ENCODE data around the gene AP3S1. TPM values are rescaled to one million over a fixed set of nuclear protein-coding genes. Genes with fewer than 3 reads are reported as not detected.
A peak's percentile ranks its signal among the peaks of the same experiment; 100 is the strongest.

The AP3S1 gene
- total and polyA plus RNA-seq, 12 donors: 38.7 to 127 (median 72.9) TPM

DNA sequence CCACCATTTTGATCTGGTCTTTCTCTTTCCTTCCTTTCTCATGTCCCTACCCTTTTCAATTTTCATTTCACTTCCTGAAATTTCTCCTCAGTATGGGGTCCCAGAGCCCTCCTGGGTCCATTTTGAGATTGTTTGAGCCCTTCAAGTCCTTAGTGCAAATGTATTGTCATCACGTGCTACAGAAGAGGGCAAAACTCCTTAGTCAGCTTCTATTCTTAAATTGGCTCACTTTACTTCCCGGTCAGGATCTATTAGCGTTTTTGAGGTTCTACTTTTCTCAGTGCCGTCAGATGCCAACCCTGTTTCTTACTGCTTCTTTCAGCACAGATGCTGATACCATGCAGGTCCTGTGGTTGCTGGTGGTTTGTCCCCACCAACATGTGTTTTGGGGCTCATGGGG is 6.3 kb upstream of the AP3S1 start:
- TF ChIP-seq, protein P1, sequence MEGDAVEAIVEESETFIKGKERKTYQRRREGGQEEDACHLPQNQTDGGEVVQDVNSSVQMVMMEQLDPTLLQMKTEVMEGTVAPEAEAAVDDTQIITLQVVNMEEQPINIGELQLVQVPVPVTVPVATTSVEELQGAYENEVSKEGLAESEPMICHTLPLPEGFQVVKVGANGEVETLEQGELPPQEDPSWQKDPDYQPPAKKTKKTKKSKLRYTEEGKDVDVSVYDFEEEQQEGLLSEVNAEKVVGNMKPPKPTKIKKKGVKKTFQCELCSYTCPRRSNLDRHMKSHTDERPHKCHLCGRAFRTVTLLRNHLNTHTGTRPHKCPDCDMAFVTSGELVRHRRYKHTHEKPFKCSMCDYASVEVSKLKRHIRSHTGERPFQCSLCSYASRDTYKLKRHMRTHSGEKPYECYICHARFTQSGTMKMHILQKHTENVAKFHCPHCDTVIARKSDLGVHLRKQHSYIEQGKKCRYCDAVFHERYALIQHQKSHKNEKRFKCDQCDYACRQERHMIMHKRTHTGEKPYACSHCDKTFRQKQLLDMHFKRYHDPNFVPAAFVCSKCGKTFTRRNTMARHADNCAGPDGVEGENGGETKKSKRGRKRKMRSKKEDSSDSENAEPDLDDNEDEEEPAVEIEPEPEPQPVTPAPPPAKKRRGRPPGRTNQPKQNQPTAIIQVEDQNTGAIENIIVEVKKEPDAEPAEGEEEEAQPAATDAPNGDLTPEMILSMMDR (IDR thresholded peaks at IDR 0.05): no peak
- TF ChIP-seq POLR2A (IDR thresholded peaks at IDR 0.05): no peak
- DNase-seq: no peak
- intact Hi-C loops (cut with DNase I): no loop called here
- Histone ChIP-seq H3K4me1 (replicated peaks in 1 of 2) (peaks cover 8 to 33% of the 10 kb centered on the region in 2 donors), H3K9me3 (replicated peaks in 1 of 3) (no peaks in the 10 kb centered on the region), H3K4me3 (no peak overlapping the region), H3K27me3 (no peaks in the 10 kb centered on the region), H3K27ac (no peak overlapping the region), H3K36me3 (replicated peaks in 1 of 2) (peaks cover 0 to 47% of the 10 kb centered on the region in 2 donors)
- 84 to 88% (median 86%) methylated on average over 4 of the region's 4 CpGs for WGBS, 4 donors

DNA sequence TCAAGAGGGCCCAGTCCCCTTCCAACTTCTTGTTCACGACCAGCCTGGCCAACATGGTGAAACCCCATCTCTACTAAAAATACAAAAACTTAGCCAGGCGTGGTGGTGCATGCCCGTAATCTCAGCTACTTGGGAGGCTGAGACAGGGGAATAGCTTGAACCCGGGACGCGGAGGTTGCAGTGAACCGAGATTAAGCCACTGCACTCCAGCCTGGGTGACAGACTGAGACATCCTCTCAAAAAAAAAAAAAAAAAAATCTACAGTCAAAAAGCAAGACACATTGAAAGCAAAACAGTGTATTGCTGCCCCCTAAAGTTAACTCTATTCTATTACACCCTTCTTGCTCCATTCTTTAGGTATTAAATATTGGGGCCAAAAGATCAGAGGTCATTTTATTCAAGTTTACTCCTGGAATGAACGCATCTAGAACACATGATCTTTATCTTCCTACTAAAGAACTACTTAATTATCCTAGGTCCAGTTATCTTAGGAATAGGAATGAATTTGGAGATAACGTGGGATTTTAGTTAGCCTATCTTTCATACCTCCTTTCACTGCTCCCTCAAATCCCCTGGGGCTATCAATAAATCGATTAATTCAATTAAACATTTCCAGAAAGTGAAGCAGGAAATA is 2.7 kb upstream of the AP3S1 start:
- peaks cover 0 to 29% of the 10 kb centered on the region in 2 donors for H3K36me3 ChIP-seq (replicated peaks in 1 of 2)
- DNase-seq: peak in 2 of 7 donors; percentile 13 to 23
- no peaks in the 10 kb centered on the region for H3K9me3 ChIP-seq (replicated peaks in 1 of 3)
- H3K27ac ChIP-seq: peak overlapping the region in 1 of 5 donors; percentile 32
- TF ChIP-seq, protein P1 (IDR thresholded peaks at IDR 0.05): peak; percentile 44 to 83 (median 64)
- TF ChIP-seq POLR2A (IDR thresholded peaks at IDR 0.05): no peak
- 33 to 44% (median 36%) methylated on average over 10 of the region's 10 CpGs for WGBS, 4 donors
- peaks cover 17 to 46% of the 10 kb centered on the region in 2 donors for H3K4me1 ChIP-seq (replicated peaks in 1 of 2)
- peak overlapping the region in 1 of 4 donors; percentile 4 for H3K4me3 ChIP-seq
- intact Hi-C loops (cut with DNase I): no loop called here
- H3K27me3 ChIP-seq: no peaks in the 10 kb centered on the region

DNA sequence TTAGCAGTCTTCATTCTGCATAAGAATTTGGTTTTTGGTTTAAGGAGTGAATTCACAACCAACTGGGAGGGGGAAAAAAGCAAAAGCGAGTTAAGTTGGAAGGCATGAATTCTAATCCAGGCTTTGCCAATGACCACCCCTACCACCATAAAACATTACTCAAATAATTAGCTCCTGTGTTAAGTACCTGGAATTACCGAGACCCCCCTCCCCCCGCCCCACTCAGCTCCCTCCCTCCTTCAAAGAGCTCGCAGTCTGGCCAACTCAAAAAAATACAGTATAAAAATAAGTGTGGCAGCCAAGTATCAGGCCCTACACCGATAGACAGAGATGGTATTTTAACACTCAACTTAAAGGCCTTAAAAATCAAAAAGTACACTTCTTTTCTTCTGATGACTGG is 862 bp upstream of the AP3S1 start:
- DNase-seq: no peak
- Histone ChIP-seq H3K9me3 (replicated peaks in 1 of 3) (no peaks in the 10 kb centered on the region), H3K27me3 (no peaks in the 10 kb centered on the region), H3K36me3 (replicated peaks in 1 of 2) (peaks cover 0 to 21% of the 10 kb centered on the region in 2 donors), H3K4me3 (peak overlapping the region; percentile 72 to 93 (median 91)), H3K27ac (peak overlapping the region; percentile 81 to 97 (median 84)), H3K4me1 (replicated peaks in 1 of 2) (peaks cover 17 to 55% of the 10 kb centered on the region in 2 donors)
- WGBS, 4 donors: 0 to 2% (median 1%) methylated on average over 5 of the region's 5 CpGs
- intact Hi-C loops (cut with DNase I): no loop called here
- TF ChIP-seq, protein P1 (IDR thresholded peaks at IDR 0.05): no peak
- no peak for TF ChIP-seq POLR2A (IDR thresholded peaks at IDR 0.05)

DNA sequence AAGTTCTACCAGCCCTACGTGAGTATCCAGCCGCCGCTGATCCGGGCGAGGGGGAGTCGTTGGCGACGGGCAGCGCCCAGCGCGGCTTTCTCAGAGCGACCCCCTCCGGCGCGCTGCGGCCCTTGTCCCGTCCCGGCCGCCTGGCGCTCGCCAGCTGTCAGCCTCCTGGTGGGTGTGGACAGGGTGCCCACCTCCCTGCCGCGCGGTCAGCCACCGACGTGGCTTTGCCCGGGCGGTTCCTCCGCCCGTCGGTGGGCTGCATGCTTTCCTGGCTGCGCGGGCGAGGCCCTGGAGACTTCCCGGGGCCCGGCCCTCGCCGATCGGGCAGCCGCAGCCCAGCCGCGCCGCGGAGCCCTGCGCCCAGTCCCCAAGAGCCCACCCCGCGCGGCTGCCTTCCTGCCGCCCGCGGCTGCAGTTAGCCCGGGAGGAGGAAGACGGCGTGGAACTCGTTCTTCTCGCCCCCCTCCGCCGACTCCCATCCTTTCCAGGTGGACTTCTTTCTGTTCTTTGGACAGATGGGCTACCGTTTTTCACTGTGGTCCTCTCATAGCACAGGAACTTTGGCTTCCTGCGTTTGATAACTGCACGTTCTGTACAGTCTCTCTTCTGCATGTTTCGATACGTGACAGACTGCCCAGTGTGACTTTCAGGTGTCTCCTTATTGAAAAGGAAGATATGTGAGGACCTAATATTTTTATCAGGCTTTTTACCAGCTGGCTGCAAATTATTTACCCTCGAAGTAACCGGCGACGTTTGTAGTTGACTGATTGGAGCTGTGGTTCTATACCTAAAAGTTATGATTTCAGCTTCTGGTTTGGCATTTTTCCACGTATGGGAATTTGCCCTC is 577 bp downstream of the AP3S1 start:
- intact Hi-C loops (cut with DNase I): no loop called here

More for the DNA sequence above, 577 bp downstream of the AP3S1 start:
- Histone ChIP-seq H3K4me3 (peak overlapping the region; percentile 18 to 93 (median 64)), H3K36me3 (replicated peaks in 1 of 2) (peaks cover 0 to 6% of the 10 kb centered on the region in 2 donors), H3K27ac (peak overlapping the region; percentile 81 to 97 (median 84)), H3K27me3 (no peaks in the 10 kb centered on the region), H3K4me1 (replicated peaks in 1 of 2) (peaks cover 17 to 52% of the 10 kb centered on the region in 2 donors), H3K9me3 (replicated peaks in 1 of 3) (no peaks in the 10 kb centered on the region)
- peak in 3 of 7 donors; percentile 14 to 60 (median 31) for DNase-seq
- WGBS, 4 donors: 0 to 1% (median 0%) methylated on average over 12 to 68 of the region's 68 CpGs
- TF ChIP-seq, protein P1 (IDR thresholded peaks at IDR 0.05): peak in 1 of 6 experiments; percentile 27
- TF ChIP-seq POLR2A (IDR thresholded peaks at IDR 0.05): no peak

Data from adrenal gland (tissue), 12 donors.